22Rv1 (cell line): ENCODE measurements around the gene GGT1.

Source experiments
- CTCF ChIP-seq: fragments of 450-650 bp; IDR thresholded peaks from 2 replicates; pipeline ENCODE4 v1.5.1; 2017; ENCODE audit warnings: mild to moderate bottlenecking
- ZFX ChIP-seq: fragments of 450-650 bp; IDR thresholded peaks from 2 replicates; pipeline ENCODE4 v1.6.1; 2017; ENCODE audit warnings: antibody characterized with exemption, borderline replicate concordance

- TF ChIP-seq ZFX: no peak
- no peak for TF ChIP-seq CTCF
Observed at GRCh38 chr22:24567668-24568067, 35.3 kb upstream of the GGT1 start.
